MG63 (cell line): Measurements from ENCODE around the gene DIP2A. TPM values are rescaled to one million over a fixed set of nuclear protein-coding genes. Genes with fewer than 3 reads are reported as not detected.
A peak's percentile ranks its signal among the peaks of the same experiment; 100 is the strongest.

ENCODE experiments used
- DNase-seq: peaks from one replicate; pipeline ENCODE4 v3.0.0-alpha.2; 2020
- H3K27me3 ChIP-seq: fragments of 250-450 bp; sonication (Bioruptor Pico); 2 replicates; pipeline ENCODE4 v1.5.1; 2020; ENCODE audit warnings: mild to moderate bottlenecking, moderate library complexity
- H3K36me3 ChIP-seq: fragments of 250-450 bp; sonication (Bioruptor Pico); 2 replicates; pipeline ENCODE4 v1.5.1; 2020; ENCODE audit warnings: mild to moderate bottlenecking, moderate library complexity
- H3K4me3 ChIP-seq: fragments of 250-450 bp; sonication (Bioruptor Pico); 2 replicates; pipeline ENCODE4 v1.5.1; 2020; ENCODE audit warnings: mild to moderate bottlenecking, moderate library complexity
- H3K9me3 ChIP-seq: fragments of 250-450 bp; sonication (Bioruptor Pico); 2 replicates; pipeline ENCODE4 v1.5.1; 2020; ENCODE audit warnings: mild to moderate bottlenecking, moderate library complexity
- total RNA-seq: library from RNA; depleted of rRNA; stranded (reverse); fragments of >200 nt; shearing (Covaris generic); gene quantifications from 2 replicates; pipeline ENCODE4 v1.2.3, GENCODE V29; 2014; ENCODE audit warnings: low replicate concordance

Gene DIP2A
- total RNA-seq, 1 experiment from 2014 or later = 15.9 TPM

GRCh38 chr21:46603228-46603627, 144.5 kb downstream of the DIP2A start:
- no peak overlapping the region for H3K4me3 ChIP-seq
- no peak for DNase-seq

GRCh38 chr21:46604329-46604974, 145.8 kb downstream of the DIP2A start:
- Histone ChIP-seq H3K9me3 (no peaks in the 10 kb centered on the region), H3K4me3 (no peak overlapping the region), H3K36me3 (no peaks in the 10 kb centered on the region), H3K27me3 (no peaks in the 10 kb centered on the region)
- no peak for DNase-seq

More at GRCh38 chr21:46603228-46603627, 144.5 kb downstream of the DIP2A start:
- Histone ChIP-seq H3K36me3 (no peaks in the 10 kb centered on the region), H3K9me3 (no peaks in the 10 kb centered on the region), H3K27me3 (no peaks in the 10 kb centered on the region)

- DNase-seq = no peak
- no peaks in the 10 kb centered on the region for H3K36me3 ChIP-seq
- H3K27me3 ChIP-seq = no peaks in the 10 kb centered on the region
- no peak within 1 kb of the TSS for H3K4me3 ChIP-seq
- H3K9me3 ChIP-seq = no peaks in the 10 kb centered on the region
Measured at GRCh38 chr21:46604975-46605766, 146.5 kb downstream of the DIP2A start, which contains the start of gene S100B. S100B (minus strand) TSS chr21:46605082; CDS start chr21:46602415, 2,667 bp downstream.

- Histone ChIP-seq H3K4me3 (no peak overlapping the region), H3K36me3 (no peaks in the 10 kb centered on the region), H3K9me3 (peaks cover 3% of the 10 kb centered on the region), H3K27me3 (no peaks in the 10 kb centered on the region)
- no peak for DNase-seq
Measured at GRCh38 chr21:46605767-46606426, 147.2 kb downstream of the DIP2A start.

GRCh38 chr21:46606427-46606813, 147.7 kb downstream of the DIP2A start:
- no peak for DNase-seq
- H3K4me3 ChIP-seq = no peak overlapping the region
- no peaks in the 10 kb centered on the region for H3K27me3 ChIP-seq
- peaks cover 3% of the 10 kb centered on the region for H3K9me3 ChIP-seq
- H3K36me3 ChIP-seq = no peaks in the 10 kb centered on the region

GRCh38 chr21:46607636-46608035, 148.9 kb downstream of the DIP2A start:
- no peaks in the 10 kb centered on the region for H3K27me3 ChIP-seq
- no peak for DNase-seq
- H3K4me3 ChIP-seq = no peak overlapping the region
- H3K9me3 ChIP-seq = peaks cover 3% of the 10 kb centered on the region
- H3K36me3 ChIP-seq = no peaks in the 10 kb centered on the region

- no peaks in the 10 kb centered on the region for H3K36me3 ChIP-seq
- no peaks in the 10 kb centered on the region for H3K27me3 ChIP-seq
- H3K4me3 ChIP-seq = no peak overlapping the region
- H3K9me3 ChIP-seq = peaks cover 3% of the 10 kb centered on the region
- DNase-seq = no peak
Measured at GRCh38 chr21:46608672-46609111, 150.0 kb downstream of the DIP2A start.

- no peak overlapping the region for H3K4me3 ChIP-seq
- peaks cover 3% of the 10 kb centered on the region for H3K9me3 ChIP-seq
- H3K27me3 ChIP-seq = no peaks in the 10 kb centered on the region
- H3K36me3 ChIP-seq = no peaks in the 10 kb centered on the region
- no peak for DNase-seq
Measured at GRCh38 chr21:46610018-46610701, 151.5 kb downstream of the DIP2A start.

GRCh38 chr21:46613391-46613790, 154.7 kb downstream of the DIP2A start:
- DNase-seq = peak; percentile 17
- Histone ChIP-seq H3K36me3 (no peaks in the 10 kb centered on the region), H3K27me3 (peaks cover 3% of the 10 kb centered on the region)

GRCh38 chr21:46616050-46616449, 157.4 kb downstream of the DIP2A start:
- DNase-seq = no peak
- Histone ChIP-seq H3K36me3 (no peaks in the 10 kb centered on the region), H3K27me3 (peaks cover 3% of the 10 kb centered on the region), H3K9me3 (peaks cover 11% of the 10 kb centered on the region), H3K4me3 (no peak overlapping the region)

More at GRCh38 chr21:46613391-46613790, 154.7 kb downstream of the DIP2A start:
- Histone ChIP-seq H3K9me3 (peaks cover 10% of the 10 kb centered on the region), H3K4me3 (no peak overlapping the region)

- no peak overlapping the region for H3K4me3 ChIP-seq
- H3K27me3 ChIP-seq = peaks cover 3% of the 10 kb centered on the region
- no peak for DNase-seq
- H3K9me3 ChIP-seq = peaks cover 11% of the 10 kb centered on the region
- no peaks in the 10 kb centered on the region for H3K36me3 ChIP-seq
Measured at GRCh38 chr21:46616656-46617055, 158.0 kb downstream of the DIP2A start.

- H3K36me3 ChIP-seq = no peaks in the 10 kb centered on the region
- no peak overlapping the region for H3K4me3 ChIP-seq
- H3K27me3 ChIP-seq = peaks cover 3% of the 10 kb centered on the region
- DNase-seq = no peak
- H3K9me3 ChIP-seq = peaks cover 11% of the 10 kb centered on the region
Measured at GRCh38 chr21:46617267-46618051, 158.8 kb downstream of the DIP2A start.

- no peak for DNase-seq
- no peaks in the 10 kb centered on the region for H3K36me3 ChIP-seq
- H3K9me3 ChIP-seq = peaks cover 11% of the 10 kb centered on the region
- peaks cover 3% of the 10 kb centered on the region for H3K27me3 ChIP-seq
- no peak overlapping the region for H3K4me3 ChIP-seq
Measured at GRCh38 chr21:46618738-46619379, 160.2 kb downstream of the DIP2A start.
